DND-41 (cell line): ENCODE results near the gene ACSF3.

Source experiments
- ATAC-seq: fragments of 200-7000 bp; cut with Tn5 transposase; 3 replicates; pipeline ENCODE4 v1.9.1; 2021; ENCODE audit warnings: low read depth; ENCODE audit not compliant: insufficient read depth
- DNase-seq: peaks from one replicate; pipeline ENCODE4 v3.0.0-alpha.2; 2020
- H2AFZ ChIP-seq: 2 replicates; pipeline ENCODE4 v1.6.0; 2012; ENCODE audit warnings: low read depth, low read length
- H3K27ac ChIP-seq: 2 replicates; pipeline ENCODE4 v1.5.1; 2012; ENCODE audit warnings: low read length, inconsistent platforms
- H3K27me3 ChIP-seq: fragments of 200-600 bp; sonication (generic); 2 replicates; pipeline ENCODE4 v1.6.0; 2012; ENCODE audit warnings: low read length, mild to moderate bottlenecking, inconsistent platforms; ENCODE audit not compliant: insufficient read depth, poor library complexity
- H3K36me3 ChIP-seq: 2 replicates; pipeline ENCODE4 v1.5.1; 2012; ENCODE audit warnings: low read length, inconsistent platforms; ENCODE audit not compliant: insufficient read depth
- H3K4me1 ChIP-seq: 2 replicates; pipeline ENCODE4 v1.5.1; 2012; ENCODE audit warnings: mild to moderate bottlenecking, low read length; ENCODE audit not compliant: insufficient read depth
- H3K4me2 ChIP-seq: 2 replicates; pipeline ENCODE4 v1.6.0; 2012; ENCODE audit warnings: mild to moderate bottlenecking, moderate library complexity, low read length, inconsistent platforms; ENCODE audit not compliant: insufficient read depth
- H3K4me3 ChIP-seq, 2 experiments: fragments of 200-600 bp in 1 of 2; shearing (Covaris generic) in 1 of 2; 2 replicates each; pipeline ENCODE4 v1.5.1; 2012 to 2016; ENCODE audit warnings: inconsistent platforms in 2 of 2, low read length in 2 of 2, mild to moderate bottlenecking in 2 of 2, low read depth in 1 of 2, moderate library complexity in 1 of 2
- H3K79me2 ChIP-seq: 2 replicates; pipeline ENCODE4 v1.6.0; 2012; ENCODE audit warnings: low read length, inconsistent platforms; ENCODE audit not compliant: insufficient read depth
- H3K9ac ChIP-seq: 2 replicates; pipeline ENCODE4 v1.6.0; 2012; ENCODE audit warnings: low read depth, mild to moderate bottlenecking, inconsistent platforms, low read length, moderate library complexity
- H3K9me3 ChIP-seq: 2 replicates; pipeline ENCODE4 v1.5.1; 2012; ENCODE audit warnings: low read length, moderate library complexity, mild to moderate bottlenecking, inconsistent platforms; ENCODE audit not compliant: insufficient read depth, severe bottlenecking
- H4K20me1 ChIP-seq: 2 replicates; pipeline ENCODE4 v1.6.0; 2012; ENCODE audit warnings: low read length; ENCODE audit not compliant: insufficient read depth
- EZH2 ChIP-seq: IDR thresholded peaks from 3 replicates; pipeline ENCODE4 v1.6.1; 2012; ENCODE audit warnings: borderline replicate concordance, low read depth, mild to moderate bottlenecking, moderate library complexity, low read length, inconsistent platforms; ENCODE audit not compliant: severe bottlenecking
- TF ChIP-seq, protein P1 (sequence below): IDR thresholded peaks from 2 replicates; pipeline ENCODE4 v1.5.1; 2012; ENCODE audit warnings: borderline replicate concordance, low read length, moderate library complexity, mild to moderate bottlenecking; ENCODE audit not compliant: poor library complexity, severe bottlenecking; ENCODE audit errors: extremely low read depth

ACSF3 gene

DNA sequence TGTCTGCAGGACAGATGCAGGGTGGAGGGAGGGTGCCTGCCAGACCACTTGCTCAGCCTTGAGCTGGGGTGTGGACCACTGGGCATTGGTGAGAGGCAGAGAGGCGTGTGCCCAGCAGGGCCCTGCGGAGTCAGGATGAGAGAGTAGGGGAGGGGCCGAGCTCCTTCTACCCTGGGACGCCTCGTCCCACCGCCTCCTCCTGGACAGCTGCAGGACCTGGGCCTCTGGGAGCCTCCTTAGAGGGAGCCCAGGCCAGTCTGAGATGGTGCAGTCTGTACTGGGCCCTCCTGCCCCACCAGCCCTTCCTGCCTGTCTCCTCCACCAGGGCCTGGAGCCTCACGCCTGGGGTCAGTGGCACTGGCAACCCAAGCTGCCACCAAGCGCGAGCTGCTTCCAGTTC lies 35.9 kb upstream of the ACSF3 start:
- TF ChIP-seq, protein P1, sequence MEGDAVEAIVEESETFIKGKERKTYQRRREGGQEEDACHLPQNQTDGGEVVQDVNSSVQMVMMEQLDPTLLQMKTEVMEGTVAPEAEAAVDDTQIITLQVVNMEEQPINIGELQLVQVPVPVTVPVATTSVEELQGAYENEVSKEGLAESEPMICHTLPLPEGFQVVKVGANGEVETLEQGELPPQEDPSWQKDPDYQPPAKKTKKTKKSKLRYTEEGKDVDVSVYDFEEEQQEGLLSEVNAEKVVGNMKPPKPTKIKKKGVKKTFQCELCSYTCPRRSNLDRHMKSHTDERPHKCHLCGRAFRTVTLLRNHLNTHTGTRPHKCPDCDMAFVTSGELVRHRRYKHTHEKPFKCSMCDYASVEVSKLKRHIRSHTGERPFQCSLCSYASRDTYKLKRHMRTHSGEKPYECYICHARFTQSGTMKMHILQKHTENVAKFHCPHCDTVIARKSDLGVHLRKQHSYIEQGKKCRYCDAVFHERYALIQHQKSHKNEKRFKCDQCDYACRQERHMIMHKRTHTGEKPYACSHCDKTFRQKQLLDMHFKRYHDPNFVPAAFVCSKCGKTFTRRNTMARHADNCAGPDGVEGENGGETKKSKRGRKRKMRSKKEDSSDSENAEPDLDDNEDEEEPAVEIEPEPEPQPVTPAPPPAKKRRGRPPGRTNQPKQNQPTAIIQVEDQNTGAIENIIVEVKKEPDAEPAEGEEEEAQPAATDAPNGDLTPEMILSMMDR, result no peak
- no peak for TF ChIP-seq EZH2
- Histone ChIP-seq H4K20me1 (no peaks in the 10 kb centered on the region; the same call in none of the 2 replicates), H3K9me3 (no peaks in the 10 kb centered on the region), H2AFZ (no peak overlapping the region), H3K27ac (no peak overlapping the region), H3K27me3 (no peaks in the 10 kb centered on the region), H3K9ac (no peak overlapping the region), H3K36me3 (no peaks in the 10 kb centered on the region), H3K4me3 (no peak overlapping the region), H3K79me2 (no peaks in the 10 kb centered on the region), H3K4me2 (no peak overlapping the region), H3K4me1 (no peaks in the 10 kb centered on the region)
- ATAC-seq, result no peak
- no peak for DNase-seq

DNA sequence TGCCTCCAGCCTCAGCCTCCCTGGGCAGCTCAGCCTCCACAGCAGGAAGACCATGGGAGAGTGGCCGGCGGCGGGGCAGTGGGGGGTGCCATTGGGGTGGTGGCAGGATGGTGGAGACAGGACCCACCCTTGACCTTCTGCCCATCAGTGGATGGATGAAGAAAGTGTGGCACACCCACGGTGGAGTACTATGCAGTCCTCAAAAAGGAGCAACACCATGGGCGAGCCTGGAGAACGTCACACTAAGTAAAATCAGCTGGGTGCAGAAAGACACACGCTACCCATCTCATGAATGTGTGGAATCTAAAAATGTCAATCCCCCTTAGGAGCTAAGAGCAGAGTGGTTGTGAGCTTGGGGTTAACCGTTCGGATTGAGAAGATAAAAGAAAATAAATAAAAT lies 34.8 kb upstream of the ACSF3 start:
- Histone ChIP-seq H3K4me1 (no peaks in the 10 kb centered on the region), H3K9ac (no peak overlapping the region)
- TF ChIP-seq, protein P1, result no peak
- TF ChIP-seq EZH2, result no peak

DNA sequence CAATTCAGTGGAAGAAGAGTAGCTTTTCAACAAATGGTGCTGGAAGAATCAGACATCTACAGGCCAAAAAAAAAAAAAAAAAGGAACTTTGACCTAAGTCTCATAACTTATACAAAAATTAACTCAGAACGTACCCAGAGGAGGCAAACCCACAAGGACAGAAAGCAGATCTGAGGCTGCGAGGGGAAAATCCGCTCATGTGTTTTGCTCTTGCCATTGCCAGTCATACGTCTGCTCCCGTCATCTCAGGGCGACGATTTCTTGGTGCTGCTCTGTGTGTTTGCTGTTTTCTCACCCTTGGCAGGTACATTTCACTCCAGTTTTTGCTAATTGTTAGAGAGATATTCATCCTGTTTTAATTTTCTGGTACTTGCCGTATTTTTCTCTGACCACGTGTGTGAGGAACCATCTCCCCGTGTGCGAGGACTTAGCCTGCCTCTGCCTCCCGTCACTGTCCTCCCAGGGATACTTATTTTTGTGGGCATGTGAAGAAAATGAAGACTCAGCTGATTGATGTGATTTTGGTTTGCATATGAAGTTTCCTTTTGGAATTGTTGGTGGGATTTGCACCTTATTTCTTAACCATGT lies 33.4 kb upstream of the ACSF3 start:
- TF ChIP-seq, protein P1, result no peak
- no peak for TF ChIP-seq EZH2
- H3K9ac ChIP-seq, result no peak overlapping the region
- H3K4me1 ChIP-seq, result no peaks in the 10 kb centered on the region
- no peaks in the 10 kb centered on the region for H3K36me3 ChIP-seq
- no peak overlapping the region for H3K4me2 ChIP-seq
- H3K27ac ChIP-seq, result no peak overlapping the region
- H4K20me1 ChIP-seq, result no peaks in the 10 kb centered on the region; the same call in none of the 2 replicates
- DNase-seq (no peak), ATAC-seq (no peak)
- no peaks in the 10 kb centered on the region for H3K27me3 ChIP-seq
- no peak overlapping the region for H3K4me3 ChIP-seq
- H3K79me2 ChIP-seq, result no peaks in the 10 kb centered on the region
- no peak overlapping the region for H2AFZ ChIP-seq
- no peaks in the 10 kb centered on the region for H3K9me3 ChIP-seq

More for the DNA sequence above, 34.8 kb upstream of the ACSF3 start:
- no peaks in the 10 kb centered on the region for H3K36me3 ChIP-seq
- no peak overlapping the region for H3K27ac ChIP-seq
- DNase-seq (no peak), ATAC-seq (no peak)
- H3K4me2 ChIP-seq, result no peak overlapping the region
- H3K79me2 ChIP-seq, result no peaks in the 10 kb centered on the region
- H3K9me3 ChIP-seq, result no peaks in the 10 kb centered on the region
- H2AFZ ChIP-seq, result no peak overlapping the region
- no peak overlapping the region for H3K4me3 ChIP-seq
- no peaks in the 10 kb centered on the region; the same call in none of the 2 replicates for H4K20me1 ChIP-seq
- H3K27me3 ChIP-seq, result no peaks in the 10 kb centered on the region
